HG03066 (cell line): ENCODE data around the gene HOXA11.

Experiments
- ATAC-seq: cut with Tn5 transposase; IDR thresholded peaks from one replicate; pipeline ENCODE4 v1.9.1; 2021; ENCODE audit warnings: low read depth; ENCODE audit not compliant: unreplicated experiment

Gene HOXA11

GRCh38 chr7:27185013-27185853 is at the start of gene HOXA11:
Gene HOXA11, minus strand, starts transcription at chr7:27185232. Its CDS starts 88 bp downstream, at chr7:27185144.
- no peak for ATAC-seq

GRCh38 chr7:27229448-27229847 is 44.4 kb upstream of the HOXA11 start:
- ATAC-seq: no peak

- ATAC-seq: no peak
Measured at GRCh38 chr7:27224983-27225934, 40.2 kb upstream of the HOXA11 start.

- ATAC-seq: no peak
Measured at GRCh38 chr7:27223941-27224575, 39.0 kb upstream of the HOXA11 start.

- ATAC-seq: no peak
Measured at GRCh38 chr7:27221201-27221797, 36.3 kb upstream of the HOXA11 start.

GRCh38 chr7:27220440-27220955 is 35.5 kb upstream of the HOXA11 start:
- ATAC-seq: no peak

GRCh38 chr7:27219821-27220220 is 34.8 kb upstream of the HOXA11 start:
- no peak for ATAC-seq

GRCh38 chr7:27217951-27218350 is 32.9 kb upstream of the HOXA11 start:
- no peak for ATAC-seq

- no peak for ATAC-seq
Measured at GRCh38 chr7:27215356-27215755, 30.3 kb upstream of the HOXA11 start.

- ATAC-seq: no peak
Measured at GRCh38 chr7:27214239-27214950, 29.4 kb upstream of the HOXA11 start.

- no peak for ATAC-seq
Measured at GRCh38 chr7:27213433-27214238, 28.6 kb upstream of the HOXA11 start.

GRCh38 chr7:27212497-27213432 is 27.7 kb upstream of the HOXA11 start:
- no peak for ATAC-seq

GRCh38 chr7:27211764-27212204 is 26.8 kb upstream of the HOXA11 start:
- no peak for ATAC-seq

GRCh38 chr7:27211084-27211446 is 26.0 kb upstream of the HOXA11 start:
- no peak for ATAC-seq

GRCh38 chr7:27210441-27211083 is 25.5 kb upstream of the HOXA11 start:
- ATAC-seq: no peak

GRCh38 chr7:27209933-27210440 is 25.0 kb upstream of the HOXA11 start:
- no peak for ATAC-seq

GRCh38 chr7:27208998-27209397 is 24.0 kb upstream of the HOXA11 start:
- ATAC-seq: no peak
